NT2/D1 (cell line): ENCODE measurements around the gene TSC22D1.

Source experiments
- YY1 ChIP-seq: IDR thresholded peaks from 2 replicates; pipeline ENCODE4 v1.6.1; 2011; ENCODE audit not compliant: insufficient read length, insufficient read depth
- ZNF274 ChIP-seq: IDR thresholded peaks from 2 replicates; pipeline ENCODE4 v1.6.1; 2011; ENCODE audit warnings: mild to moderate bottlenecking, low read depth, low read length

DNA sequence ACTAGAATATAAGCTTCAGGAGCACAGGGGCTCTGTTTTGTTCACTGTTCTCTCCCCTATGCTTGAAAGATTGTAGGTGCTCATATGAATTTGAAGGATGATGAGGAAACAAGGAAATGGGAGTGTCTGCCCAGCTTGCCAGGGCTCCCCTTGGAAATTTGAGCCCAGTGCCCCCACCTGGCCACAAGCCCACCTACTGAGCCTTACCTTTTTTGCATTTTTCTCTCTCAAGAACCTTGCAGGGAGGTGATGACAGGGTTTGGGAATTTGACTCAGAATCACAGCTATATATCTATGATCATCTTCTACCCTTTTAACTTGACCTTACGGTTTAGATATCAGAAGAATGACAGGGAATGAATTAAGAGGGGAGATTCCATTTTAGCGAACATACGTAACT lies 168.8 kb downstream of the TSC22D1 start:
- TF ChIP-seq ZNF274 (no peak), YY1 (no peak)
